ENCODE results near the gene PSG5. TPM values are rescaled to one million over a fixed set of nuclear protein-coding genes. Genes with fewer than 3 reads are reported as not detected.
"Not testable (repeated sequence)": the region's sequence is repeated elsewhere in the genome, so short reads cannot be mapped to it uniquely, and the experiment has no call there.

Gene PSG5
- not detected for total RNA-seq

GRCh38 chr19:43186311-43186935, at the start of gene PSG5:
Gene PSG5 (minus strand): TSS chr19:43186536. CDS start chr19:43186405, 131 bp downstream.
- H3K4me3 Mint-ChIP-seq; H3K27me3 Mint-ChIP-seq; H3K4me1 Mint-ChIP-seq; DNase-seq; H3K27ac Mint-ChIP-seq; CTCF ChIA-PET; H3K36me3 Mint-ChIP-seq (ENCODE audit: low read depth); POLR2A ChIA-PET; H3K9me3 Mint-ChIP-seq: not testable (repeated sequence)

GRCh38 chr19:43235686-43236085, 49.4 kb upstream of the PSG5 start:
- CTCF ChIA-PET; DNase-seq; POLR2A ChIA-PET; H3K9me3 Mint-ChIP-seq; H3K36me3 Mint-ChIP-seq (ENCODE audit: low read depth); H3K4me3 Mint-ChIP-seq; H3K4me1 Mint-ChIP-seq; H3K27ac Mint-ChIP-seq; H3K27me3 Mint-ChIP-seq: not testable (repeated sequence)

- ChIA-PET POLR2A (no interaction called here), CTCF (no interaction called here)
- Mint-ChIP-seq H3K27ac (no peak overlapping the region), H3K36me3 (ENCODE audit: low read depth) (peaks cover 5% of the 10 kb centered on the region), H3K27me3 (no peaks in the 10 kb centered on the region), H3K9me3 (peaks cover 46% of the 10 kb centered on the region), H3K4me3 (no peak overlapping the region), H3K4me1 (no peaks in the 10 kb centered on the region)
- no peak for DNase-seq
These were observed 43.0 kb upstream of the PSG5 start for GRCh38 chr19:43229315-43229714.

- H3K27ac Mint-ChIP-seq; H3K27me3 Mint-ChIP-seq; DNase-seq; H3K4me3 Mint-ChIP-seq; POLR2A ChIA-PET; CTCF ChIA-PET; H3K36me3 Mint-ChIP-seq (ENCODE audit: low read depth); H3K4me1 Mint-ChIP-seq: not testable (repeated sequence)
- H3K9me3 Mint-ChIP-seq: peaks cover 46% of the 10 kb centered on the region
These were observed 42.4 kb upstream of the PSG5 start for GRCh38 chr19:43228730-43229129.

- CTCF ChIA-PET, POLR2A ChIA-PET, H3K4me1 Mint-ChIP-seq: not testable (repeated sequence)
These were observed 40.6 kb upstream of the PSG5 start for GRCh38 chr19:43226986-43227385.

GRCh38 chr19:43224855-43225253, 38.5 kb upstream of the PSG5 start:
- CTCF ChIA-PET: no interaction called here
- H3K4me3 Mint-ChIP-seq: no peak overlapping the region
- no peaks in the 10 kb centered on the region for H3K27me3 Mint-ChIP-seq
- peaks cover 5% of the 10 kb centered on the region for H3K36me3 Mint-ChIP-seq (ENCODE audit: low read depth)
- peaks cover 36% of the 10 kb centered on the region for H3K9me3 Mint-ChIP-seq
- no peak for DNase-seq
- H3K4me1 Mint-ChIP-seq: no peaks in the 10 kb centered on the region
- POLR2A ChIA-PET: no interaction called here
- H3K27ac Mint-ChIP-seq: no peak overlapping the region

More at GRCh38 chr19:43226986-43227385, 40.6 kb upstream of the PSG5 start:
- H3K36me3 Mint-ChIP-seq (ENCODE audit: low read depth); H3K27me3 Mint-ChIP-seq; DNase-seq; H3K27ac Mint-ChIP-seq; H3K4me3 Mint-ChIP-seq: not testable (repeated sequence)
- peaks cover 46% of the 10 kb centered on the region for H3K9me3 Mint-ChIP-seq

- H3K4me1 Mint-ChIP-seq; POLR2A ChIA-PET; DNase-seq; H3K4me3 Mint-ChIP-seq; H3K36me3 Mint-ChIP-seq (ENCODE audit: low read depth); H3K27me3 Mint-ChIP-seq; H3K27ac Mint-ChIP-seq; CTCF ChIA-PET: not testable (repeated sequence)
- peaks cover 32% of the 10 kb centered on the region for H3K9me3 Mint-ChIP-seq
These were observed 38.0 kb upstream of the PSG5 start for GRCh38 chr19:43224201-43224854.

GRCh38 chr19:43221891-43222290, 35.6 kb upstream of the PSG5 start:
- H3K4me1 Mint-ChIP-seq; CTCF ChIA-PET; H3K4me3 Mint-ChIP-seq; POLR2A ChIA-PET; H3K36me3 Mint-ChIP-seq (ENCODE audit: low read depth); H3K27me3 Mint-ChIP-seq; DNase-seq; H3K27ac Mint-ChIP-seq: not testable (repeated sequence)
- peaks cover 15% of the 10 kb centered on the region for H3K9me3 Mint-ChIP-seq

- H3K4me1 Mint-ChIP-seq; CTCF ChIA-PET; H3K9me3 Mint-ChIP-seq; H3K27me3 Mint-ChIP-seq; POLR2A ChIA-PET; H3K36me3 Mint-ChIP-seq (ENCODE audit: low read depth); H3K27ac Mint-ChIP-seq; DNase-seq; H3K4me3 Mint-ChIP-seq: not testable (repeated sequence)
These were observed 32.8 kb upstream of the PSG5 start for GRCh38 chr19:43219136-43219535.

- H3K27ac Mint-ChIP-seq, CTCF ChIA-PET, H3K4me1 Mint-ChIP-seq: not testable (repeated sequence)
These were observed 29.5 kb upstream of the PSG5 start for GRCh38 chr19:43215881-43216280.

GRCh38 chr19:43207991-43208390, 21.7 kb upstream of the PSG5 start:
- Mint-ChIP-seq H3K27me3 (no peaks in the 10 kb centered on the region), H3K4me3 (no peak overlapping the region), H3K36me3 (ENCODE audit: low read depth) (no peaks in the 10 kb centered on the region), H3K27ac (no peak overlapping the region), H3K9me3 (no peaks in the 10 kb centered on the region), H3K4me1 (no peaks in the 10 kb centered on the region)
- ChIA-PET CTCF (no interaction called here), POLR2A (no interaction called here)
- DNase-seq: no peak

More at GRCh38 chr19:43215881-43216280, 29.5 kb upstream of the PSG5 start:
- H3K36me3 Mint-ChIP-seq (ENCODE audit: low read depth); H3K4me3 Mint-ChIP-seq; H3K9me3 Mint-ChIP-seq; DNase-seq; H3K27me3 Mint-ChIP-seq; POLR2A ChIA-PET: not testable (repeated sequence)

GRCh38 chr19:43207174-43207573, 20.8 kb upstream of the PSG5 start:
- H3K9me3 Mint-ChIP-seq; H3K27ac Mint-ChIP-seq; H3K27me3 Mint-ChIP-seq; H3K36me3 Mint-ChIP-seq (ENCODE audit: low read depth); H3K4me1 Mint-ChIP-seq; DNase-seq; H3K4me3 Mint-ChIP-seq; POLR2A ChIA-PET: not testable (repeated sequence)
- CTCF ChIA-PET: interaction anchor here (0.6 kb wide), 1 partner anchor 654 kb away, joined by 3 read pairs; no protein-coding TSS in a partner anchor

- H3K36me3 Mint-ChIP-seq (ENCODE audit: low read depth); H3K27ac Mint-ChIP-seq; CTCF ChIA-PET; POLR2A ChIA-PET; H3K9me3 Mint-ChIP-seq; H3K27me3 Mint-ChIP-seq; DNase-seq; H3K4me3 Mint-ChIP-seq; H3K4me1 Mint-ChIP-seq: not testable (repeated sequence)
These were observed 19.3 kb upstream of the PSG5 start, which contains the start of gene PSG4 for GRCh38 chr19:43205471-43206105. Gene PSG4 (minus strand): TSS chr19:43205638. CDS start chr19:43205536, 102 bp downstream.

GRCh38 chr19:43203611-43204010, 17.3 kb upstream of the PSG5 start:
- DNase-seq; H3K27ac Mint-ChIP-seq; H3K27me3 Mint-ChIP-seq; H3K36me3 Mint-ChIP-seq (ENCODE audit: low read depth); H3K9me3 Mint-ChIP-seq; H3K4me3 Mint-ChIP-seq; POLR2A ChIA-PET; H3K4me1 Mint-ChIP-seq; CTCF ChIA-PET: not testable (repeated sequence)

Data from activated CD4-positive, alpha-beta memory T cell treated with anti-CD3 and anti-CD28 coated beads, Interleukin-2, amount 10 ng/mL, durations not matched to agents 7 days and 5 days (primary cell).